Small intestine (tissue), 16 donors: ENCODE measurements around the gene FBXO15. TPM values are rescaled to one million over a fixed set of nuclear protein-coding genes. Genes with fewer than 3 reads are reported as not detected.

Source experiments
- DNase-seq, 2 donors: peaks; one replicate each; pipeline versions ENCODE4 v3.0.0 to v3.0.0-alpha.2; 2013
- FAIRE-seq: peaks from 2 replicates; lab custom pipeline; 2012; peaks lifted over from hg19 to GRCh38; lab: Jason Lieb, UNC
- H3K27ac ChIP-seq, 3 donors: one replicate each; pipeline ENCODE4 v1.5.1; 2013; ENCODE audit warnings: low read length in 2 of 3, mild to moderate bottlenecking in 2 of 3, control low read depth in 1 of 3, inconsistent platforms in 1 of 3, low read depth in 1 of 3, moderate library complexity in 1 of 3
- H3K27me3 ChIP-seq, 3 donors: one replicate each; pipeline ENCODE4 v1.6.1; 2013; ENCODE audit warnings: low read length in 3 of 3, inconsistent platforms in 1 of 3; ENCODE audit not compliant: control insufficient read depth in 3 of 3, insufficient read depth in 3 of 3
- H3K36me3 ChIP-seq, 3 donors: one replicate each; pipeline ENCODE4 v1.6.1; 2013; ENCODE audit warnings: low read length in 3 of 3, inconsistent platforms in 1 of 3, low read depth in 1 of 3, mild to moderate bottlenecking in 1 of 3, moderate library complexity in 1 of 3; ENCODE audit not compliant: control insufficient read depth in 3 of 3, insufficient read depth in 2 of 3
- H3K4me1 ChIP-seq, 3 donors: one replicate each; pipeline ENCODE4 v1.6.1; 2013; ENCODE audit warnings: low read length in 2 of 3, inconsistent platforms in 1 of 3, low read depth in 1 of 3, mild to moderate bottlenecking in 1 of 3, moderate library complexity in 1 of 3; ENCODE audit not compliant: control insufficient read depth in 3 of 3, insufficient read depth in 2 of 3
- H3K4me3 ChIP-seq, 3 donors: one replicate each; pipeline ENCODE4 v1.5.1; 2013; ENCODE audit warnings: low read length in 3 of 3, control low read depth in 1 of 3, inconsistent platforms in 1 of 3, low read depth in 1 of 3, mild to moderate bottlenecking in 1 of 3, moderate library complexity in 1 of 3
- H3K9me3 ChIP-seq, 2 donors: one replicate each; pipeline ENCODE4 v1.6.1; 2013; ENCODE audit warnings: low read depth in 1 of 2, low read length in 1 of 2; ENCODE audit not compliant: control insufficient read depth in 2 of 2, insufficient read depth in 1 of 2
- WGBS, 3 donors: extraction: QIAGEN DNeasy Blood & Tissue Kit; methylation state at CpG; one replicate each; pipeline ENCODE4 v1.1.7; 2013; 5-methylcytosine and 5-hydroxymethylcytosine counted together
- long read RNA-seq, 10 donors: transcript quantifications; one replicate each; lab custom pipeline, GENCODE V29; 2026
- polyA plus RNA-seq, 4 donors: library from polyadenylated mRNA; stranded (reverse) in 3 of 4; unstranded in 1 of 4; fragments of 200-250 nt in 3 of 4; fragments of 120-200 nt in 1 of 4; gene quantifications; one replicate each; pipeline versions ENCODE4 v1.2.1 to v1.2.3, GENCODE V29; 2013
- donor health status: healthy with polysubstance abuse.
- donor health status: control.
- donor health status: control.
- donor health status: Bipolar disorder and iron deficiency.
- donor health status: healthy.

FBXO15 gene
- under 1 TPM in 2 of 4 donors, not detected in 2; 0.28 to 0.83 TPM for polyA plus RNA-seq
- long read RNA-seq, donor 1, result 0 reads
- long read RNA-seq, donor 2, result 0 reads
- long read RNA-seq, donor 3, result 0 reads
- long read RNA-seq, donor 4, result 0 reads
- long read RNA-seq, donor 5, result 0 reads
- long read RNA-seq, donor 6, result 0 reads
- long read RNA-seq, donor 7, partial matches to known transcripts, result 0 of 1 reads
- long read RNA-seq, donor 7, other reads (novel, unspliced or antisense), result 0 of 1 reads
- long read RNA-seq, donor 8, result 0 reads
- long read RNA-seq, donor 9, result 0 reads
- long read RNA-seq, donor 10, result 0 reads

- DNase-seq, result peak; percentile 97 to 98
- no peak for FAIRE-seq
- H3K4me1 ChIP-seq, result peaks cover 5 to 9% (median 7%) of the 10 kb centered on the region in 3 donors
- peaks cover 0 to 2% (median 0%) of the 10 kb centered on the region in 3 donors for H3K27me3 ChIP-seq
- 0 to 1% (median 0%) methylated on average over 58 of the region's 58 CpGs for WGBS, 3 donors
- peak within 1 kb of the TSS; percentile 85 to 96 (median 93) for H3K27ac ChIP-seq
- peak within 1 kb of the TSS; percentile 60 to 82 (median 79) for H3K4me3 ChIP-seq
- peaks cover 0 to 18% (median 0%) of the 10 kb centered on the region in 3 donors for H3K36me3 ChIP-seq
- no peaks in the 10 kb centered on the region for H3K9me3 ChIP-seq
These were observed at the start of gene FBXO15, which contains the start of gene TIMM21 for GRCh38 chr18:74147779-74148542. Gene FBXO15 (minus strand): TSS chr18:74147834. CDS start chr18:74147785, 49 bp downstream. Gene TIMM21 (plus strand): TSS chr18:74148523. CDS start chr18:74148809, 286 bp downstream.

- no peaks in the 10 kb centered on the region for H3K36me3 ChIP-seq
- H3K27me3 ChIP-seq, result peaks cover 0 to 5% (median 3%) of the 10 kb centered on the region in 3 donors
- FAIRE-seq (peak; percentile 19), DNase-seq (peak; percentile 83 to 85)
- H3K9me3 ChIP-seq, result no peaks in the 10 kb centered on the region
- peak overlapping the region in 1 of 3 donors; percentile 25 for H3K4me3 ChIP-seq
- no peak overlapping the region for H3K27ac ChIP-seq
- 1 to 4% (median 2%) methylated on average over 9 of the region's 9 CpGs for WGBS, 3 donors
- peaks cover 0 to 3% (median 0%) of the 10 kb centered on the region in 3 donors for H3K4me1 ChIP-seq
These were observed 48.8 kb upstream of the FBXO15 start for GRCh38 chr18:74196220-74197119.

GRCh38 chr18:74194691-74195090 lies 47.1 kb upstream of the FBXO15 start:
- FAIRE-seq, result no peak
- H3K9me3 ChIP-seq, result no peaks in the 10 kb centered on the region
- peaks cover 0 to 3% (median 0%) of the 10 kb centered on the region in 3 donors for H3K4me1 ChIP-seq
- no peak overlapping the region for H3K27ac ChIP-seq
- no peaks in the 10 kb centered on the region for H3K36me3 ChIP-seq
- no peak for DNase-seq
- no peak overlapping the region for H3K4me3 ChIP-seq
- 50 to 62% (median 51%) methylated on average over 3 of the region's 3 CpGs for WGBS, 3 donors
- peaks cover 0 to 8% (median 3%) of the 10 kb centered on the region in 3 donors for H3K27me3 ChIP-seq

GRCh38 chr18:74191577-74191976 lies 43.9 kb upstream of the FBXO15 start:
- H3K9me3 ChIP-seq, result no peaks in the 10 kb centered on the region
- whole genome bisulfite sequencing, 3 donors, result 82 to 88% (median 86%) methylated on average over 14 of the region's 14 CpGs
- FAIRE-seq (no peak), DNase-seq (no peak)
- no peaks in the 10 kb centered on the region for H3K36me3 ChIP-seq
- H3K4me3 ChIP-seq, result no peak overlapping the region
- H3K4me1 ChIP-seq, result no peaks in the 10 kb centered on the region
- H3K27me3 ChIP-seq, result peaks cover 0 to 11% (median 3%) of the 10 kb centered on the region in 3 donors
- no peak overlapping the region for H3K27ac ChIP-seq

- DNase-seq, result no peak
- no peaks in the 10 kb centered on the region for H3K36me3 ChIP-seq
- no peak overlapping the region for H3K4me3 ChIP-seq
- H3K9me3 ChIP-seq, result no peaks in the 10 kb centered on the region
- no peak overlapping the region for H3K27ac ChIP-seq
- no peaks in the 10 kb centered on the region for H3K4me1 ChIP-seq
- H3K27me3 ChIP-seq, result peaks cover 0 to 15% (median 3%) of the 10 kb centered on the region in 3 donors
- 53 to 86% (median 72%) methylated on average over 4 of the region's 4 CpGs for WGBS, 3 donors
- FAIRE-seq, result no peak
These were observed 42.5 kb upstream of the FBXO15 start for GRCh38 chr18:74190086-74190485.

- Histone ChIP-seq H3K4me3 (no peak overlapping the region), H3K4me1 (no peaks in the 10 kb centered on the region), H3K27ac (no peak overlapping the region), H3K36me3 (no peaks in the 10 kb centered on the region), H3K27me3 (peaks cover 0 to 20% (median 0%) of the 10 kb centered on the region in 3 donors), H3K9me3 (no peaks in the 10 kb centered on the region)
- DNase-seq (no peak), FAIRE-seq (no peak)
- 85 to 91% (median 85%) methylated on average over 3 of the region's 3 CpGs for WGBS, 3 donors
These were observed 39.0 kb upstream of the FBXO15 start for GRCh38 chr18:74186661-74187060.

- Histone ChIP-seq H3K9me3 (no peaks in the 10 kb centered on the region), H3K4me1 (no peaks in the 10 kb centered on the region), H3K4me3 (no peak overlapping the region), H3K27ac (no peak overlapping the region), H3K36me3 (no peaks in the 10 kb centered on the region), H3K27me3 (peaks cover 0 to 16% (median 0%) of the 10 kb centered on the region in 3 donors)
- DNase-seq (no peak), FAIRE-seq (no peak)
- 69 to 82% (median 80%) methylated on average over 2 of the region's 2 CpGs for WGBS, 3 donors
These were observed 38.2 kb upstream of the FBXO15 start for GRCh38 chr18:74185860-74186259.
